OCI-LY3 (cell line): Measurements from ENCODE around the gene KCNQ1.

ENCODE experiments used
- CTCF ChIP-seq: fragments of 200-600, 300-600 bp; sonication (generic); IDR thresholded peaks from 2 replicates; pipeline ENCODE4 v1.5.1; 2014; ENCODE audit warnings: antibody characterized with exemption, low read length, low read depth
- EZH2phosphoT487 ChIP-seq: fragments of 200-600 bp; shearing (Covaris generic); IDR thresholded peaks from 2 replicates; pipeline ENCODE4 v1.6.1; 2018; ENCODE audit warnings: antibody characterized with exemption, mixed run types, low read depth

GRCh38 chr11:2580571-2581001 lies 135.8 kb downstream of the KCNQ1 start:
- no peak for TF ChIP-seq EZH2phosphoT487
- no peak for TF ChIP-seq CTCF
